SK-N-DZ (cell line): Measurements from ENCODE around the gene IPO11. TPM values are rescaled to one million over a fixed set of nuclear protein-coding genes. Genes with fewer than 3 reads are reported as not detected.

Source experiments
- DNase-seq: peaks from one replicate; pipeline ENCODE4 v3.0.0-alpha.2; 2015; ENCODE audit warnings: low spot score
- polyA plus RNA-seq, 2 experiments: library from polyadenylated mRNA; depleted of rRNA; stranded (reverse); fragments of >200 nt; gene quantifications; 2 replicates each; pipeline ENCODE4 v1.2.3, GENCODE V29; 2014

The IPO11 gene
- 23.4 and 25.6 TPM in 2 replicates for polyA plus RNA-seq (2014; cell fraction: cytosol; rRNA removed)
- 15.3 and 17.3 TPM in 2 replicates for polyA plus RNA-seq (2014; cell fraction: nucleus; rRNA removed)

- DNase-seq, result peak; percentile 100
These were observed at the start of gene IPO11 for GRCh38 chr5:62412549-62413329. IPO11 (plus strand) TSS chr5:62412763; CDS start chr5:62437280, 24,517 bp downstream.

- DNase-seq, result no peak
These were observed 43.5 kb upstream of the IPO11 start for GRCh38 chr5:62369039-62369438.

- DNase-seq, result no peak
These were observed 41.2 kb upstream of the IPO11 start for GRCh38 chr5:62371409-62371808.

GRCh38 chr5:62372600-62372999 is 40.0 kb upstream of the IPO11 start:
- DNase-seq, result no peak

- DNase-seq, result no peak
These were observed 39.2 kb upstream of the IPO11 start for GRCh38 chr5:62373382-62373781.

GRCh38 chr5:62374090-62374489 is 38.5 kb upstream of the IPO11 start:
- no peak for DNase-seq

- no peak for DNase-seq
These were observed 36.9 kb upstream of the IPO11 start for GRCh38 chr5:62375627-62376026.

GRCh38 chr5:62376064-62376463 is 36.5 kb upstream of the IPO11 start:
- no peak for DNase-seq

GRCh38 chr5:62385131-62385530 is 27.4 kb upstream of the IPO11 start:
- DNase-seq, result no peak

- DNase-seq, result no peak
These were observed 26.7 kb upstream of the IPO11 start for GRCh38 chr5:62385816-62386400.

- no peak for DNase-seq
These were observed 25.7 kb upstream of the IPO11 start for GRCh38 chr5:62386824-62387223.

- no peak for DNase-seq
These were observed 17.2 kb upstream of the IPO11 start for GRCh38 chr5:62395210-62395950.

GRCh38 chr5:62403411-62404250 is 8.9 kb upstream of the IPO11 start, which contains the start of gene DIMT1:
DIMT1 (minus strand) TSS chr5:62403905; CDS start chr5:62403772, 133 bp downstream.
- peak; percentile 98 for DNase-seq

- no peak for DNase-seq
These were observed 1.1 kb downstream of the IPO11 start for GRCh38 chr5:62413711-62414110.

GRCh38 chr5:62418462-62419076 is 6.0 kb downstream of the IPO11 start:
- no peak for DNase-seq

- no peak for DNase-seq
These were observed 7.0 kb downstream of the IPO11 start for GRCh38 chr5:62419609-62420008.

- no peak for DNase-seq
These were observed 8.9 kb downstream of the IPO11 start for GRCh38 chr5:62421414-62421813.

GRCh38 chr5:62424763-62425162 is 12.2 kb downstream of the IPO11 start:
- DNase-seq, result no peak

GRCh38 chr5:62431735-62432620 is 19.4 kb downstream of the IPO11 start:
- DNase-seq, result peak; percentile 8

- peak; percentile 29 for DNase-seq
These were observed 20.1 kb downstream of the IPO11 start for GRCh38 chr5:62432621-62433064.
